ENCODE results near the gene ACTL6B.

ACTL6B gene

DNA sequence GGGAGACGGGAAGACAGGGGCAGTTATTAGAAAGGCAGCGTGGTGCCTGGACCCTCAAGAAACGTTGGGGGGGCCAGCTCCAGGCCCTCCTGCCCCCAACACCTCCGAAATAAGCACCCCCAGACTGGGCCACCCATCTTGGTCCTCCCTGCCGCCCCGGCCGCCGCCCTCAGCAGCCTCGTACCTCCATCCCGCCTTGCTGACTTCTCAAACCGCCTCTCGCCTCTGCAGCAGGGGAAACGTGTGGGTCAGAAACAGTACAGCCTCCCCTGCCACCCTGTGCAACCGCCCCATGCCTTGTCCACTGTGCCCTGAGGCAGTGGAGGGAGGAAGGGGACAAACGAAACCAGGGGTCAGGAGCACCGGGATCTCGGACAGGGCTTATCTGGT is 30.6 kb upstream of the ACTL6B start:
- no peak for DNase-seq (ENCODE audit: low read depth)
- no peak for TF ChIP-seq CTCF (IDR thresholded peaks at IDR 0.05; ENCODE audit: insufficient read depth, low read depth, low read length, missing control alignments)
- H3K4me3 ChIP-seq (ENCODE audit: low read depth, low read length): no peak overlapping the region

DNA sequence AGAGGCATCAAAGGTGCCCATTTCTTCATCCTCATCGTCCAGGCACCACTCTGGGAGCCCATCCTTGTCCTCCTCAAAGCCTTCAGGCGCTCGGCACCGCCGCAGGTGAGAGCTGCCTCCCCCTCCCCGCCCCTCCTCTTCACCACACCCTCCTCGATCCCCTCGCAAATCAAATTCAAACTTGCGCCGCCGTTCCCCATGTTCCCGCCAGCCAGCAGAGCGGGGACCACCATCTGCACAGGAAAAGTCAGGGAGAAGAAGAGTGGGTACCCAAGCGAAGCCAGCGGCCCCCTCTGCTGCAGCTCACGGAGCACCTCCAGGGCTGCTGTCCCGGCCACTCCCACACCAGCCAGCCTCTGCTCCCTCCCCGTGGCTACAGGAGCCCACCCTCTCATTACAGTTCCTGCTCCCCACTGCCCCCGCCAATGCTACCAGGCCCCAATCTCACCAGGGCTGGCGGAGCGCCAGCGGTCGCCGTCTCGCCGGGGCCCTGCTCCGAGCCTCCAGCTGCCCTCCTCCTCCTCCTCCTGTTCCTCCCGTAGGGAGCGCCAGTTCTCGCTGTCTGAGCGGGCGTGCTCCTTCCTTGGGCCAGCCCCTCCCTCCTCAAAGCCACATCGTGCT is 30.1 kb upstream of the ACTL6B start:
- H3K4me3 ChIP-seq (ENCODE audit: low read depth, low read length): no peak overlapping the region
- DNase-seq (ENCODE audit: low read depth): no peak
- no peak for TF ChIP-seq CTCF (IDR thresholded peaks at IDR 0.05; ENCODE audit: insufficient read depth, low read depth, low read length, missing control alignments)

DNA sequence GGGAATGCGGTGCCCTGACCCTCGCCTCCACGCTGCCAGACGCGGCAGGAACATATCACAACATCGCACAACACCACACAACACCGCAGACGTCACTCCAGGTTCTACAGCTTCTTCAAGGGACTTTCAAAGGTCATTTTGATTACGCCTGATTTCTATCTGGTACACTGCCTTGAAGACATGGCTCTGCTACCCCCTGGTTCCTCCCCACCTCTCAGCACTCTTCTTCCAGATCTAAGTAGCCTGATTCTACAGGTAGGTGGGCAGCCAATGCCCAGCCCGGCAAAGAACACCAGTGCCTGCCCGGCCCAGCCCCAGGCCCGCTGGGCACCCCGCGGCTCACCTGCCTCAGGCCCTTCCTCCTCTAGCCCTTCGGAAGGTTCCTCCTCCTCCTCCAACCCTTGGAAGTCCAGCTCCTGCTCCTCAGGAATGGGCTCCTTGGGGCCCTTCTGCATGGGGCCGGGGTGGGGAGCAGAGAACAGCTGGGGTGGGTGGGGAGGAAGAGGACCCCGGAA is 29.4 kb upstream of the ACTL6B start:
- TF ChIP-seq CTCF (IDR thresholded peaks at IDR 0.05; ENCODE audit: insufficient read depth, low read depth, low read length, missing control alignments): no peak
- no peak overlapping the region for H3K4me3 ChIP-seq (ENCODE audit: low read depth, low read length)
- DNase-seq (ENCODE audit: low read depth): no peak

DNA sequence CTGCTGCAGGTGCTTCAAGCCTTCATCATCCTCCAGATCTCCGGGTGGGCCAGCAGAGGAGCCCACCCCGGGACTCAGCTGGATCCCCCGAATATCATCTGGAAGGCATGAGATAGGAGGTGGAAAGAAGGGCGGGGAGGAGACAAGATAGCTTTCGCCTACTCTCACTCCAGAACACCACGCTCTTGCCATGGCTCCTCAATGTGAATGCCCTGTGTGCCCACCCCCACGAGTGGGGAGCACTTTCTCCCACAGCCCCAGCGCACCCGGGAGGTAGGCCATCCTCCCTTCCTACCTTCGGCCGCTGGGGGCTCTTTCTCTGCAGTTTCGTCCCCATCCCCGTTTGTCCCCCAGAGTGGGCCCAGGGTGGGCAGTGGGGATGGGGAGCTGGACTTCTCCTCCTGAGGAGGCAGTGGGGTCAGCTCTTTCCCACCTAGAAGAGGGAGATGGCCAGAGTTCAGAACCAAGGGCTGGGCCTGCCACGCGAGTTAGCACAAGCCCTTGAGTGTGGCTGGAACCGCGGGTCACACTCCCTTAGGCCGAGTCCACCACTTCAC is 28.9 kb upstream of the ACTL6B start:
- H3K4me3 ChIP-seq (ENCODE audit: low read depth, low read length): no peak overlapping the region
- no peak for TF ChIP-seq CTCF (IDR thresholded peaks at IDR 0.05; ENCODE audit: insufficient read depth, low read depth, low read length, missing control alignments)
- DNase-seq (ENCODE audit: low read depth): no peak

- no peak for TF ChIP-seq CTCF (IDR thresholded peaks at IDR 0.05; ENCODE audit: insufficient read depth, low read depth, low read length, missing control alignments)
- H3K4me3 ChIP-seq (ENCODE audit: low read depth, low read length): no peak overlapping the region
- no peak for DNase-seq (ENCODE audit: low read depth)
These were observed 28.3 kb upstream of the ACTL6B start for GRCh38 chr7:100684534-100685042.

- DNase-seq (ENCODE audit: low read depth): no peak
- TF ChIP-seq CTCF (IDR thresholded peaks at IDR 0.05; ENCODE audit: insufficient read depth, low read depth, low read length, missing control alignments): no peak
- no peak overlapping the region for H3K4me3 ChIP-seq (ENCODE audit: low read depth, low read length)
These were observed 27.6 kb upstream of the ACTL6B start for GRCh38 chr7:100683659-100684533.
